ENCODE data around the gene LZTR1.

DNA sequence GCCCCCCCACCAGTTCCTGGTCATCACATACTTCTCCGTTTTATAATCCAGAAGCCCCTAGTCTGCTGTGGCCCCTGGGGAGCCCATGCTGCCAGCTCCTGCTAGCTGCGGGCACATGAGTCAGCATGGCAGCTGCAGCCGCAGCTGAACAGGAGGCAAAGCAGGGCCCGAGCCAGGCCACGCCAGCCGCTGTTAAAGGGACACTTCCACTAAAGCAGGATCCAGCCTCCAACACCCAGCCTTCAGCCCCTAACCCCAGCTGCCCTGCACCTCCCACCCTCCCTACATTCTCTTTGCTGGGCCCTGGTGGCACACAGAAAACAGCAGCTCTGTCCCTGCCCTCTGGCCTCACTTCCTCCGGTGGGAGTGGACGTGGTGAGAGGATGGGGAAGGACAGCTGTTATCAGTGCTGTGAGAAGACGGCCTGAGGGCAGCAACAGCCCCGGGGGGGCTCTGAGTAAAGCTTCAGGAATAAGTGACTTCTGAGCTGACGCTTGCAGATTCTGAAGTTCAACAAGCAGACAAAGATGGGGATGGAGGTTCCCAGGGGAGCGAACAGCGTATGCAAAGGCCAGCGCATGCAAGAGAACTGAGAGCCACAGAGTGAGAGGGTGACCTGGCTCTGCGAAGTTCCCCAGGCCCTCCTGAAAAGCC is 63.0 kb downstream of the LZTR1 start:
- TF ChIP-seq ZSCAN20 (CRISPR knock-in tag; IDR thresholded peaks at IDR 0.05) (no peak), ZNF302 (CRISPR knock-in tag; IDR thresholded peaks at IDR 0.05) (no peak), CHD2 (IDR thresholded peaks at IDR 0.05; ENCODE audit: low read length, partially characterized antibody) (no peak), ZC3H11A (IDR thresholded peaks at IDR 0.05) (no peak), NR3C1 (IDR thresholded peaks at IDR 0.05) (no peak), RFX5 (IDR thresholded peaks at IDR 0.05) (no peak), HOXA7 (CRISPR knock-in tag; IDR thresholded peaks at IDR 0.05) (no peak), POLR2A (IDR thresholded peaks at IDR 0.05; ENCODE audit: low read length) (no peak)
- TF ChIP-seq, protein P1, sequence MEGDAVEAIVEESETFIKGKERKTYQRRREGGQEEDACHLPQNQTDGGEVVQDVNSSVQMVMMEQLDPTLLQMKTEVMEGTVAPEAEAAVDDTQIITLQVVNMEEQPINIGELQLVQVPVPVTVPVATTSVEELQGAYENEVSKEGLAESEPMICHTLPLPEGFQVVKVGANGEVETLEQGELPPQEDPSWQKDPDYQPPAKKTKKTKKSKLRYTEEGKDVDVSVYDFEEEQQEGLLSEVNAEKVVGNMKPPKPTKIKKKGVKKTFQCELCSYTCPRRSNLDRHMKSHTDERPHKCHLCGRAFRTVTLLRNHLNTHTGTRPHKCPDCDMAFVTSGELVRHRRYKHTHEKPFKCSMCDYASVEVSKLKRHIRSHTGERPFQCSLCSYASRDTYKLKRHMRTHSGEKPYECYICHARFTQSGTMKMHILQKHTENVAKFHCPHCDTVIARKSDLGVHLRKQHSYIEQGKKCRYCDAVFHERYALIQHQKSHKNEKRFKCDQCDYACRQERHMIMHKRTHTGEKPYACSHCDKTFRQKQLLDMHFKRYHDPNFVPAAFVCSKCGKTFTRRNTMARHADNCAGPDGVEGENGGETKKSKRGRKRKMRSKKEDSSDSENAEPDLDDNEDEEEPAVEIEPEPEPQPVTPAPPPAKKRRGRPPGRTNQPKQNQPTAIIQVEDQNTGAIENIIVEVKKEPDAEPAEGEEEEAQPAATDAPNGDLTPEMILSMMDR (IDR thresholded peaks at IDR 0.05): no peak

Data from A549 (cell line).